Left cardiac atrium (tissue), 4 donors: Measurements from ENCODE around the gene DENND6A. TPM values are rescaled to one million over a fixed set of nuclear protein-coding genes. Genes with fewer than 3 reads are reported as not detected.
A peak's percentile ranks its signal among the peaks of the same experiment; 100 is the strongest.
"Not testable (repeated sequence)": the region's sequence is repeated elsewhere in the genome, so short reads cannot be mapped to it uniquely, and the experiment has no call there.

ENCODE experiments used
- ATAC-seq, 2 donors: fragments of 200-7000 bp; cut with Tn5 transposase; one replicate each; pipeline ENCODE4 v1.9.1; 2020; ENCODE audit warnings: mild to moderate bottlenecking in 2 of 2, moderate library complexity in 2 of 2
- DNase-seq: peaks from one replicate; pipeline ENCODE4 v3.0.0-alpha.2; 2020
- intact Hi-C, 2 donors: fragments of 100-400 bp; cut with DNase I; formaldehyde crosslinking; loops; one replicate each; pipeline versions ENCODE4 v1.14.1 to v1.15.1; 2022 to 2023
- total RNA-seq, 2 donors: library from RNA; stranded (reverse); fragmentation: NEBNext Ultra II Directional; extraction: Animal tissue kit (Norgen Biotek cat#: 25700); gene quantifications; one replicate each; pipeline ENCODE4 v1.2.1, GENCODE V29; 2021
- donor health status: DM: no; HTN: yes; CAD: no.
- donor health status: DM: no; HTN: yes; CAD: no; lungs with severe emphysema.
- donor health status: DM: yes; HTN: yes; CAD: no.
- donor health status: Dilated cardiomyopathy.

The DENND6A gene
- total RNA-seq, 2 donors from 2014 or later = 14.2 to 17.7 TPM

- intact Hi-C loops = no loop called here
- ATAC-seq (no peak), DNase-seq (no peak)
Measured at GRCh38 chr3:57652203-57652602, 40.7 kb downstream of the DENND6A start.

GRCh38 chr3:57647292-57647940 is 45.5 kb downstream of the DENND6A start:
- DNase-seq (no peak), ATAC-seq (peak in 1 of 2 donors; percentile 16)
- intact Hi-C loops = no loop called here

- intact Hi-C loops = no loop called here
Measured at GRCh38 chr3:57646723-57647122, 46.2 kb downstream of the DENND6A start.

GRCh38 chr3:57644740-57645139 is 48.1 kb downstream of the DENND6A start:
- DNase-seq = no peak
- no peak for ATAC-seq
- intact Hi-C loops = no loop called here

More at GRCh38 chr3:57646723-57647122, 46.2 kb downstream of the DENND6A start:
- DNase-seq (no peak), ATAC-seq (peak; percentile 82 to 84)

- DNase-seq (no peak), ATAC-seq (no peak)
- intact Hi-C loops = no loop called here
Measured at GRCh38 chr3:57637391-57637790, 55.5 kb downstream of the DENND6A start.

GRCh38 chr3:57634259-57634658 is 58.6 kb downstream of the DENND6A start:
- ATAC-seq, intact Hi-C loops, DNase-seq: not testable (repeated sequence)

GRCh38 chr3:57627976-57628375 is 64.9 kb downstream of the DENND6A start:
- ATAC-seq (no peak), DNase-seq (no peak)

GRCh38 chr3:57624801-57625200 is 68.1 kb downstream of the DENND6A start:
- no peak for DNase-seq
- no peak for ATAC-seq
- intact Hi-C loops = no loop called here

More at GRCh38 chr3:57627976-57628375, 64.9 kb downstream of the DENND6A start:
- intact Hi-C loops = no loop called here

- ATAC-seq (no peak), DNase-seq (no peak)
- intact Hi-C loops = no loop called here
Measured at GRCh38 chr3:57622362-57622761, 70.5 kb downstream of the DENND6A start.

GRCh38 chr3:57617739-57618138 is 75.1 kb downstream of the DENND6A start:
- DNase-seq (no peak), ATAC-seq (no peak)

GRCh38 chr3:57616233-57616632 is 76.6 kb downstream of the DENND6A start:
- no peak for DNase-seq
- no peak for ATAC-seq
- intact Hi-C loops = no loop called here

More at GRCh38 chr3:57617739-57618138, 75.1 kb downstream of the DENND6A start:
- intact Hi-C loops = no loop called here

- DNase-seq, intact Hi-C loops, ATAC-seq: not testable (repeated sequence)
Measured at GRCh38 chr3:57611870-57612269, 81.0 kb downstream of the DENND6A start.

- no peak for DNase-seq
- intact Hi-C loops = no loop called here
Measured at GRCh38 chr3:57605683-57606082, 87.2 kb downstream of the DENND6A start.

GRCh38 chr3:57604971-57605370 is 87.9 kb downstream of the DENND6A start:
- DNase-seq = no peak
- intact Hi-C loops = no loop called here
- ATAC-seq = no peak

More at GRCh38 chr3:57605683-57606082, 87.2 kb downstream of the DENND6A start:
- no peak for ATAC-seq

GRCh38 chr3:57600195-57600594 is 92.7 kb downstream of the DENND6A start:
- intact Hi-C loops = no loop called here
- ATAC-seq = no peak
- DNase-seq = no peak

- intact Hi-C loops = loop anchor here (5.0 kb wide), 1 partner anchor 42 kb away; the partner anchor contains the start of gene PDE12 (in 2 of the 2)
- no peak for ATAC-seq
- no peak for DNase-seq
Measured at GRCh38 chr3:57598765-57599360, 94.0 kb downstream of the DENND6A start.

- ATAC-seq (peak; percentile 95), DNase-seq (peak; percentile 99)
- intact Hi-C loops = loop anchor here (5.0 kb wide), 1 partner anchor 40 kb away; the partner anchor contains the start of gene PDE12 (in 2 of the 2)
Measured at GRCh38 chr3:57597127-57597923, 95.6 kb downstream of the DENND6A start, which contains the start of gene ARF4. Gene ARF4, minus strand, starts transcription at chr3:57597344. Its CDS starts 204 bp downstream, at chr3:57597140.

GRCh38 chr3:57596495-57597126 is 96.3 kb downstream of the DENND6A start:
- ATAC-seq (peak; percentile 69 to 77), DNase-seq (peak; percentile 87)
- intact Hi-C loops = loop anchor here (5.0 kb wide), 1 partner anchor 39 kb away; the partner anchor contains the start of gene PDE12 (in 2 of the 2)

- intact Hi-C loops = no loop called here
- ATAC-seq (no peak), DNase-seq (no peak)
Measured at GRCh38 chr3:57594576-57594975, 98.3 kb downstream of the DENND6A start.
